Occipital lobe (tissue), 2 donors: ENCODE data around the gene ADD1. TPM values are rescaled to one million over a fixed set of nuclear protein-coding genes. Genes with fewer than 3 reads are reported as not detected.
"Not testable (repeated sequence)": the region's sequence is repeated elsewhere in the genome, so short reads cannot be mapped to it uniquely, and the experiment has no call there.

Source experiments
- DNase-seq: peaks from one replicate; lab custom pipeline; 2025; lab: John Stamatoyannopoulos, UW
- total RNA-seq: library from RNA; depleted of rRNA; stranded (reverse); fragments of >200 nt; gene quantifications from one replicate; pipeline ENCODE4 v1.2.3, GENCODE V29; 2014

Gene ADD1
- total RNA-seq, 1 donor from 2014 or later, result 166 TPM

- DNase-seq, result no peak
Observed at GRCh38 chr4:2944586-2945526, 101.2 kb downstream of the ADD1 start.

GRCh38 chr4:2945619-2946604, 102.3 kb downstream of the ADD1 start:
- DNase-seq, result not testable (repeated sequence)

GRCh38 chr4:2946812-2947600, 103.4 kb downstream of the ADD1 start:
- no peak for DNase-seq

GRCh38 chr4:2947926-2948325, 104.3 kb downstream of the ADD1 start:
- no peak for DNase-seq

- DNase-seq, result no peak
Observed at GRCh38 chr4:2948895-2949781, 105.5 kb downstream of the ADD1 start.

- no peak for DNase-seq
Observed at GRCh38 chr4:2949782-2950125, 106.1 kb downstream of the ADD1 start.

- no peak for DNase-seq
Observed at GRCh38 chr4:2950221-2950989, 106.8 kb downstream of the ADD1 start.

GRCh38 chr4:2953496-2953895, 109.9 kb downstream of the ADD1 start:
- no peak for DNase-seq

- no peak for DNase-seq
Observed at GRCh38 chr4:2954358-2955185, 110.9 kb downstream of the ADD1 start.

GRCh38 chr4:2955186-2956044, 111.8 kb downstream of the ADD1 start:
- not testable (repeated sequence) for DNase-seq

GRCh38 chr4:2958446-2958845, 114.8 kb downstream of the ADD1 start:
- DNase-seq, result no peak

GRCh38 chr4:2960450-2960849, 116.8 kb downstream of the ADD1 start:
- DNase-seq, result not testable (repeated sequence)

- no peak for DNase-seq
Observed at GRCh38 chr4:2961421-2961810, 117.8 kb downstream of the ADD1 start.

GRCh38 chr4:2961811-2962441, 118.3 kb downstream of the ADD1 start:
- DNase-seq, result no peak

GRCh38 chr4:2962614-2963174, 119.0 kb downstream of the ADD1 start:
- no peak for DNase-seq

- DNase-seq, result peak; percentile 93
Observed at GRCh38 chr4:2963175-2963965, 119.7 kb downstream of the ADD1 start, which contains the start of the genes GRK4 and NOP14. GRK4 (plus strand) TSS chr4:2963571; CDS start chr4:2964071, 500 bp downstream. NOP14 (minus strand) TSS chr4:2963406; CDS start chr4:2963319, 87 bp downstream.
